Mesodermal cell (in vitro differentiated cells): Measurements from ENCODE around the gene HSF2BP.
"Not testable (repeated sequence)": the region's sequence is repeated elsewhere in the genome, so short reads cannot be mapped to it uniquely, and the experiment has no call there.

Experiments used
- H3K27ac ChIP-seq: 2 replicates; pipeline ENCODE4 v1.7.0; 2013; ENCODE audit warnings: mild to moderate bottlenecking, low read depth, low read length, moderate library complexity; ENCODE audit not compliant: severe bottlenecking
- H3K36me3 ChIP-seq: 2 replicates; pipeline ENCODE4 v1.7.1; 2013; ENCODE audit warnings: mild to moderate bottlenecking, low read length, moderate library complexity; ENCODE audit not compliant: control insufficient read depth, insufficient read depth
- H3K4me1 ChIP-seq: one replicate; pipeline ENCODE4 v1.7.1; 2013; ENCODE audit warnings: mild to moderate bottlenecking, low read length; ENCODE audit not compliant: insufficient read depth, control insufficient read depth, poor library complexity, severe bottlenecking
- H3K4me3 ChIP-seq: 2 replicates; pipeline ENCODE4 v1.7.0; 2013; ENCODE audit warnings: low read length, control low read depth, mild to moderate bottlenecking; ENCODE audit not compliant: insufficient read depth, poor library complexity, severe bottlenecking; ENCODE audit errors: extremely low read depth
- H3K9me3 ChIP-seq: 2 replicates; pipeline ENCODE4 v1.7.1; 2013; ENCODE audit warnings: mild to moderate bottlenecking, low read length, moderate library complexity; ENCODE audit not compliant: control insufficient read depth
- WGBS, 2 experiments: methylation state at CpG; one replicate each; pipeline ENCODE4 v1.1.5; 2013; ENCODE audit warnings: missing lambda C conversion rate in 2 of 2; ENCODE audit not compliant: insufficient coverage in 2 of 2; 5-methylcytosine and 5-hydroxymethylcytosine counted together

Gene HSF2BP

DNA sequence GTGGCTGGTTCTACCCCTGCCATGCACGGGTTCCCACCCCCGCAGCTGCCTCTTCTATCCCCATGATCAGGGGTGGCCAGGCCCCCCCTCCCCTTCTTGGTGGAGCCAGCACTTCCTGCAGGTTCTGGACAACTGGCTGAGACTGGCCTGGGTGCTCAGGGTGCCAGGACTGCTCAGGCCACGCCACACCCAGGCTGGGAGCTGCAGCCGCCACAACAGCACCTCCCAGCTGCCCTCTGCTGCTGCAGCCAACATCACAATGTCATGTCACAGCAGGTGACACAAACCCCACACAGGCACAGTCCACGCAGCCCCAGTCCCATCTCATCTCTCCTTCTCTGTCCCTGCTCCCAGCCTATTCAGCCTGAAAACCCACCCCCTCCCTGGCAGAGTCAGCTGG lies 173.2 kb downstream of the HSF2BP start:
- not testable (repeated sequence) for H3K4me1 ChIP-seq, H3K27ac ChIP-seq, H3K9me3 ChIP-seq, H3K4me3 ChIP-seq, H3K36me3 ChIP-seq
- WGBS, 2 experiments: no CpG with 5 or more reads among the region's 5 CpGs

DNA sequence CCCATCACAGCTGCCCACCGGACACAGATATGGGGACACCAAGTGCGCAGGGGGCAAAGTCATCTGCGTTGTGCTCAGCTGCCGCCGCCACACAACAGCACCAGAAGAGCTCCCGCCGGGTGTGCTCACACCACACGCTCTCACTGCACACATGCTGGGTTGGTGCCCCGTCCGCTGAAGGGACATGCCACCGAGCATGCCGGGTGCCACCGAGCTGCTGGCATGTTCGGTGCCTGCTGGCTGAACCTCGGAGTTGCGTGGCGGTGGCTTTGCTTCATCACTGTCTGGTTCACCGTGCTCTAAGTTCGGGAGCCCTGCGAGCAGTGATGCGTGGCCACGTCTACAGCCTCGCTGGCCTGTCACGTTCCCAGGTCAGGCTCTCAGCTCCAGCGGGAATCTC lies 174.3 kb downstream of the HSF2BP start:
- H3K4me3 ChIP-seq, H3K4me1 ChIP-seq, H3K9me3 ChIP-seq, H3K36me3 ChIP-seq, H3K27ac ChIP-seq: not testable (repeated sequence)
- WGBS, 2 experiments: no CpG with 5 or more reads among the region's 25 CpGs

DNA sequence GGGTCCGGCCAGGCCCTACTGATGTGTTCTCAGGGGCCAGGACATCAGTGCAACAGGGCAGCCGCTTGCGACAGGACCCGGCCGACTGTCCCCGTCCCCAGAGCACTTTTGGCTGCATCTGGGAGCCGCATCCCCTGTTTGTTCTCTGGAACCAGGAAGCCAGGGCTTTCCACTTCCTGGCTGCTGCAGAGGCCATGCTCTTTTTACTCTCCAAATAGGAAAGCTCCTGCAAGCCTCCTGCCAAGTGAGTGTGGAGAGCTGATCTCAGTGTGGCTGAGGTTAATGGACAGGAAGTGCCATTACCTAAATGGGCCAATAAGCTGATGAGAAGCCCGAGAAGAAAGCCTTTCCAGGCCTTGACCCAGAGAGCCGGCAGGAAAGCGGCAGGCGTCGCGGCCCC lies 180.1 kb downstream of the HSF2BP start:
- WGBS, 2 experiments: no CpG with 5 or more reads among the region's 13 CpGs
- not testable (repeated sequence) for H3K27ac ChIP-seq

More for the DNA sequence above, 180.1 kb downstream of the HSF2BP start:
- H3K36me3 ChIP-seq, H3K4me3 ChIP-seq, H3K9me3 ChIP-seq, H3K4me1 ChIP-seq: not testable (repeated sequence)
